Measurements from ENCODE around the gene CDK15. TPM values are rescaled to one million over a fixed set of nuclear protein-coding genes. Genes with fewer than 3 reads are reported as not detected.
A peak's percentile ranks its signal among the peaks of the same experiment; 100 is the strongest.

CDK15 gene
- total RNA-seq, 1 donor from 2014 or later, result not detected

DNA sequence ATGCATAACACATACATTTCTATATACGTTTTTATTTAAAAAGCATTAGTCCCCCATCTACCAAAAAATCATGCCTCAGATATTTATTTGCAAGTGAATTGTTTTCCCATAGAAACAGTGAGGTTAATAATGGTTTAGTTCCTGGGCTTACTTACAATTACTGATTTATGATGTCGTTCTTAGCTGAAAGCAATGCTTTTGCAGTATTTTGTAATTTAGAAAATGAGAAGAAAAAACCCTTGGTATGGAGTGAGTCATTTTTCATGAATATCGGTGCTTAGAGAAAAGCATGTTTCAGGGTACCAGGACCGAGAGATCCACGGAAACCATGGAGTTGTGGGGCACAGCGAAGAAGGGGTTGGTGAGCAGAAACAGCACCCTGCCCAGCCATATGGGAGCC, 12.0 kb upstream of the CDK15 start:
- DNase-seq (ENCODE audit: low spot score), result no peak
- Mint-ChIP-seq H3K4me1 (ENCODE audit: unreplicated experiment) (peaks cover 11% of the 10 kb centered on the region), H3K36me3 (ENCODE audit: low read depth, unreplicated experiment) (no peaks in the 10 kb centered on the region), H3K27me3 (ENCODE audit: unreplicated experiment) (no peaks in the 10 kb centered on the region), H3K4me3 (ENCODE audit: unreplicated experiment) (no peak overlapping the region), H3K9me3 (ENCODE audit: unreplicated experiment) (no peaks in the 10 kb centered on the region), H3K27ac (ENCODE audit: unreplicated experiment) (no peak overlapping the region)
- TF ChIP-seq, protein P1, sequence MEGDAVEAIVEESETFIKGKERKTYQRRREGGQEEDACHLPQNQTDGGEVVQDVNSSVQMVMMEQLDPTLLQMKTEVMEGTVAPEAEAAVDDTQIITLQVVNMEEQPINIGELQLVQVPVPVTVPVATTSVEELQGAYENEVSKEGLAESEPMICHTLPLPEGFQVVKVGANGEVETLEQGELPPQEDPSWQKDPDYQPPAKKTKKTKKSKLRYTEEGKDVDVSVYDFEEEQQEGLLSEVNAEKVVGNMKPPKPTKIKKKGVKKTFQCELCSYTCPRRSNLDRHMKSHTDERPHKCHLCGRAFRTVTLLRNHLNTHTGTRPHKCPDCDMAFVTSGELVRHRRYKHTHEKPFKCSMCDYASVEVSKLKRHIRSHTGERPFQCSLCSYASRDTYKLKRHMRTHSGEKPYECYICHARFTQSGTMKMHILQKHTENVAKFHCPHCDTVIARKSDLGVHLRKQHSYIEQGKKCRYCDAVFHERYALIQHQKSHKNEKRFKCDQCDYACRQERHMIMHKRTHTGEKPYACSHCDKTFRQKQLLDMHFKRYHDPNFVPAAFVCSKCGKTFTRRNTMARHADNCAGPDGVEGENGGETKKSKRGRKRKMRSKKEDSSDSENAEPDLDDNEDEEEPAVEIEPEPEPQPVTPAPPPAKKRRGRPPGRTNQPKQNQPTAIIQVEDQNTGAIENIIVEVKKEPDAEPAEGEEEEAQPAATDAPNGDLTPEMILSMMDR (IDR thresholded peaks at IDR 0.05; ENCODE audit: unreplicated experiment), result no peak

DNA sequence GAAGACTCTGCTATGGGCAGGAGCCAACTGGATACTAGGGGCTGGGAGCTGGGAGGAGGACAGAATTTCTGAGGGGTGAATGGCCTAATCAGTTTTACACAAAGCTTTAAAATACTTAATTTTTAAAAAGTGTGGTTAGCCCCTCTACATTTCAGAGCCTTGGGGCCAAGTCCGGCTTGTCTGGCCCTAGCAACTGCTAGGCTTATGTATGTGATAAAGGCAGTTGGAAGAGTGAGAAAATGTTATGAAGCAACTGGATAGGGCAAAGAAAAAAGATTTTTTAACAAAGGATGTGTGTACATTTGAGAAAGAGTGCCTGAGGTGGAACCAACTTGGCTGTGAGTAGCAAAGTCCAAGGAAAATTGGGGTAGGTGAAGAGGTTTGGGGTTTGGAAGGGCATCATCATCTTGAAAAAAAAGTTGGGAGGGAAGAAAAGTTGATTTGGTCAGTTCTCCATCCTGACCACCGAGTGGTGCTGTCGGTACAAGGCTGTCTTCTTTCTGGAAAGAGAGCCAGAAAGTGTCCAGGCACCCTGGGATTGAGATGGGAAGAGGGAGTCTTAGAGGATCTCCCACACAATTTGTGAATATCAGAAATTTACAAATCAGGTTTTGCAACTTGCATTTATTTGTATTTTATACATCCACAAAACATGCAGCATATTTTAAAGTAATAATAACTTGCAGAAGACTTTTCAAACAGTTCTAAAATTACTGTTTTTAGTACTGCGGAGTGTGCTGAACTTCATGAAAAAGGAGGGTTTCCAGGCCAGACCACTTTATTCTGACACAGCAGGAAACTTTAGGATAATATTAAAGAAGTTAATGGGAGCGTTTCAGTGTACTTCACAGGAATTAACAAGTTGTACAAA, 10.5 kb upstream of the CDK15 start:
- Mint-ChIP-seq H3K9me3 (ENCODE audit: unreplicated experiment) (no peaks in the 10 kb centered on the region), H3K36me3 (ENCODE audit: low read depth, unreplicated experiment) (no peaks in the 10 kb centered on the region), H3K27ac (ENCODE audit: unreplicated experiment) (no peak overlapping the region), H3K4me3 (ENCODE audit: unreplicated experiment) (no peak overlapping the region), H3K4me1 (ENCODE audit: unreplicated experiment) (peaks cover 9% of the 10 kb centered on the region), H3K27me3 (ENCODE audit: unreplicated experiment) (no peaks in the 10 kb centered on the region)
- TF ChIP-seq, protein P1 (IDR thresholded peaks at IDR 0.05; ENCODE audit: unreplicated experiment), result peak; percentile 64
- DNase-seq (ENCODE audit: low spot score), result peak; percentile 39

DNA sequence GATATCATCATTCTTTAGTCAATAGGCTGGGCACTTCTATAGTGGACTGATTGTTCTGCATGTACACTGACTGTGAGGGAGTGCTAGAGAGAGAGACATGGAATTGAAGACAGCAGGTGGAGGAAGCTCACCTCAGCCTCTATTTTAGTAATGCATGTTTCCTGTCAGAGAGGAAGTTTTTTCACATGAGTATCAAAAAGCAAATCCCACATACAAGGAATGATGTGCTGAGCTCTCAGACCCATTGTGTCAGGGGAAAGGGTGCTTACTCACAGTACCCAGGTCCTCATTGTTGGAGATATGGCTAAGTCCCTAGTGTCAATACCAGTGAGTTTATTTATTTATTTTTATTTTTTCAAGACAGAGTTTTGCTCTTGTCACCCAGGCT, 9.9 kb upstream of the CDK15 start:
- H3K27me3 Mint-ChIP-seq (ENCODE audit: unreplicated experiment), result no peaks in the 10 kb centered on the region
- no peak overlapping the region for H3K27ac Mint-ChIP-seq (ENCODE audit: unreplicated experiment)
- TF ChIP-seq, protein P1 (IDR thresholded peaks at IDR 0.05; ENCODE audit: unreplicated experiment), result no peak
- no peaks in the 10 kb centered on the region for H3K36me3 Mint-ChIP-seq (ENCODE audit: low read depth, unreplicated experiment)
- no peak overlapping the region for H3K4me3 Mint-ChIP-seq (ENCODE audit: unreplicated experiment)
- no peak for DNase-seq (ENCODE audit: low spot score)
- H3K9me3 Mint-ChIP-seq (ENCODE audit: unreplicated experiment), result no peaks in the 10 kb centered on the region
- H3K4me1 Mint-ChIP-seq (ENCODE audit: unreplicated experiment), result peaks cover 9% of the 10 kb centered on the region

DNA sequence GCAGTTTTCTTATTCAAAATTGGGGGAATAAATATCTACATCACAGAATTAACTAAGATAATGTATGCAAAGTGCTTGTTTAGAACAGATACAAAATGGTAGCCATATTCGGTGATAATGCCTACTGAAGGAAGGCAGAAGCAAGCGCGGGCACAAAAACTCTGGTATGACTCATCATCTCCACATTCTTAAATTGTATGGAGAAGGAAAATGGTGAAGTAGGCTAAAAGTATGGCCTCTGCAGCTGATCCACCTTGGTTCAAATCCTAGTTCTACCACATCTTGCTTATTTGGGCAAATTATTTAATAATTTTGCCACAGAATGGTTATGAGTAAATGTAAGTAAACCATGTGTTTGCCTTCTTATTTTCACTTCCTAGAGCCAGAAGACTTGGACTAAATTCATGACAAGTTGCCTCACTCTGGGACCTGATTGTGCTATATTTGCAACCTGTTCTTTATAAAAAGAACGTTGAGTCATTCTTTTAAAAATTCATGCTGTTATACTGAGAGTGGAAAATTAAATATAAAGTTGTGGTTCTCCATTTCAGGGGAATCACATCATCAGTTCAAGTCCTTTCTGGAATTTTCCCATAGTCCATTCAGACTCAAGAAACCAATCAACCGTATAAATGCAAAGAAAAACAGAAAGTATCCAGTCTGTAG, 9.0 kb upstream of the CDK15 start:
- Mint-ChIP-seq H3K27me3 (ENCODE audit: unreplicated experiment) (no peaks in the 10 kb centered on the region), H3K36me3 (ENCODE audit: low read depth, unreplicated experiment) (no peaks in the 10 kb centered on the region), H3K4me3 (ENCODE audit: unreplicated experiment) (no peak overlapping the region), H3K9me3 (ENCODE audit: unreplicated experiment) (no peaks in the 10 kb centered on the region), H3K27ac (ENCODE audit: unreplicated experiment) (no peak overlapping the region), H3K4me1 (ENCODE audit: unreplicated experiment) (peaks cover 9% of the 10 kb centered on the region)
- TF ChIP-seq, protein P1 (IDR thresholded peaks at IDR 0.05; ENCODE audit: unreplicated experiment), result no peak
- DNase-seq (ENCODE audit: low spot score), result no peak
